K562 (cell line): Measurements from ENCODE around the gene C19orf67. TPM values are rescaled to one million over a fixed set of nuclear protein-coding genes. Genes with fewer than 3 reads are reported as not detected.
A peak's percentile ranks its signal among the peaks of the same experiment; 100 is the strongest.

Experiments
- ARID1B ChIP-seq: fragments of 450-650 bp; IDR thresholded peaks from 2 replicates; pipeline ENCODE4 v1.6.1; 2016; ENCODE audit warnings: antibody characterized with exemption, mild to moderate bottlenecking, inconsistent platforms
- ASH1L ChIP-seq: fragments of 450-650 bp; IDR thresholded peaks from 2 replicates; pipeline ENCODE4 v1.6.1; 2018; ENCODE audit warnings: borderline replicate concordance, mild to moderate bottlenecking, low read depth; ENCODE audit not compliant: partially characterized antibody
- ATF1 ChIP-seq, 2 experiments: fragments of 450-650 bp in 1 of 2; IDR thresholded peaks; 2 replicates each; pipeline ENCODE4 v1.6.1; 2016; ENCODE audit warnings: missing compliant biosample characterization in 1 of 2, missing genetic modification characterization in 1 of 2
- ATF7 ChIP-seq: fragments of 450-650 bp; IDR thresholded peaks from 2 replicates; pipeline ENCODE4 v1.7.1; 2014; ENCODE audit warnings: mild to moderate bottlenecking, moderate library complexity
- CGGBP1 ChIP-seq: fragments of 250-450 bp; sonication (Bioruptor Pico); IDR thresholded peaks from 2 replicates; pipeline ENCODE4 v1.9.0; 2021; ENCODE audit warnings: mild to moderate bottlenecking
- CREB3L1 ChIP-seq: fragments of 450-650 bp; IDR thresholded peaks from 2 replicates; pipeline ENCODE4 v1.6.1; 2014; ENCODE audit warnings: low read depth, mild to moderate bottlenecking, moderate library complexity, borderline replicate concordance
- EP400 ChIP-seq: fragments of 450-650 bp; IDR thresholded peaks from 2 replicates; pipeline ENCODE4 v1.6.1; 2017; ENCODE audit warnings: antibody characterized with exemption, mild to moderate bottlenecking, moderate library complexity
- GTF2E2 ChIP-seq: fragments of 200-800 bp; sonication (Bioruptor generic); IDR thresholded peaks from 2 replicates; pipeline ENCODE4 v1.6.1; 2016; ENCODE audit warnings: missing genetic modification characterization, missing compliant biosample characterization
- HBP1 ChIP-seq: fragments of 450-650 bp; formaldehyde crosslinking; IDR thresholded peaks from 2 replicates; pipeline ENCODE4 v1.4.0; 2022; ENCODE audit warnings: missing genetic modification characterization
- HDAC1 ChIP-seq, 2 experiments: fragments of 450-650 bp; IDR thresholded peaks; 2 replicates each; pipeline ENCODE4 v1.6.1; 2016 to 2017; ENCODE audit warnings: inconsistent platforms in 1 of 2, mild to moderate bottlenecking in 1 of 2, moderate library complexity in 1 of 2
- HNRNPUL1 ChIP-seq: fragments of 200-400 bp; formaldehyde crosslinking; IDR thresholded peaks from 2 replicates; pipeline ENCODE4 v1.6.1; 2017; ENCODE audit warnings: low read length
- MCM7 ChIP-seq, 2 experiments: fragments of 450-650 bp; IDR thresholded peaks; 2 replicates each; pipeline ENCODE4 v1.6.1; 2016 to 2018
- NCOR1 ChIP-seq: fragments of 450-650 bp; IDR thresholded peaks from 2 replicates; pipeline ENCODE4 v1.6.1; 2016; ENCODE audit warnings: mild to moderate bottlenecking, moderate library complexity
- PRMT5 ChIP-seq: sonication (generic); formaldehyde crosslinking; IDR thresholded peaks from 2 replicates; pipeline ENCODE4 v1.5.0; 2020; ENCODE audit warnings: missing genetic modification reagents
- RAD21 ChIP-seq, 2 experiments: fragments of 250-450 bp in 1 of 2; fragments of 450-650 bp in 1 of 2; sonication (Bioruptor Pico) in 1 of 2; formaldehyde crosslinking in 1 of 2; IDR thresholded peaks in 1 of 2; conservative IDR thresholded peaks in 1 of 2; 2 replicates each; pipeline versions ENCODE4 v1.4.0 to v1.8.0; 2020 to 2022; ENCODE audit warnings: mild to moderate bottlenecking in 2 of 2, moderate library complexity in 1 of 2
- RB1 ChIP-seq: fragments of 450-650 bp; IDR thresholded peaks from 2 replicates; pipeline ENCODE4 v1.6.1; 2017; ENCODE audit warnings: low read depth, mild to moderate bottlenecking
- SMAD4 ChIP-seq: fragments of 250-450 bp; sonication (Bioruptor Pico); conservative IDR thresholded peaks from 2 replicates; pipeline ENCODE4 v1.8.0; 2021; ENCODE audit warnings: inconsistent platforms, mild to moderate bottlenecking, moderate library complexity
- SPI1 ChIP-seq: IDR thresholded peaks from 2 replicates; pipeline ENCODE4 v1.6.1; 2011; ENCODE audit warnings: low read depth, low read length, control low read depth, borderline replicate concordance
- TARDBP ChIP-seq: fragments of 450-650 bp; IDR thresholded peaks from 2 replicates; pipeline ENCODE4 v1.6.1; 2016
- polyA plus RNA-seq, 8 experiments: library from polyadenylated mRNA; depleted of rRNA in 4 of 8; stranded (reverse) in 5 of 8; unstranded in 3 of 8; fragments of >200 nt; fragmentation: Nextera tagmentation in 2 of 8; fragmentation: Illumina TruSeq in 1 of 8; extraction: Ambion mirVana in 2 of 8; extraction: Trizol in 1 of 8; gene quantifications; 2 replicates each; pipeline versions ENCODE4 v1.2.1 to v1.2.3, GENCODE V29; 2011 to 2014; ENCODE audit warnings: inconsistent platforms in 1 of 8, missing spikeins in 1 of 8
- total RNA-seq, 7 experiments: library from RNA; depleted of rRNA in 6 of 7; stranded (reverse); fragments of >200 nt in 6 of 7; fragmentation: Illumina TruSeq in 2 of 7; extraction: Trizol in 2 of 7; gene quantifications; 2 replicates each; pipeline versions ENCODE4 v1.2.1 to v1.2.3, GENCODE V29; 2011 to 2021; ENCODE audit warnings: low replicate concordance in 1 of 7
- TF ChIP-seq, protein P1 (sequence below): fragments of 200-800 bp; sonication (Bioruptor generic); IDR thresholded peaks from 2 replicates; pipeline ENCODE4 v1.6.1; 2017; ENCODE audit warnings: missing genetic modification characterization, missing compliant biosample characterization
- TF ChIP-seq, protein P2 (sequence below): IDR thresholded peaks from 2 replicates; pipeline ENCODE4 v1.6.1; 2011; ENCODE audit warnings: borderline replicate concordance, low read depth, mild to moderate bottlenecking, moderate library complexity, low read length; ENCODE audit not compliant: insufficient read depth, poor library complexity, severe bottlenecking

The C19orf67 gene
- total and polyA plus RNA-seq, 9 of the 15 experiments (the other 6 are each of a cell fraction or from before 2014, with no cell fraction given): 0.29 to 1.8 (median 0.51) TPM; not detected in 3

DNA sequence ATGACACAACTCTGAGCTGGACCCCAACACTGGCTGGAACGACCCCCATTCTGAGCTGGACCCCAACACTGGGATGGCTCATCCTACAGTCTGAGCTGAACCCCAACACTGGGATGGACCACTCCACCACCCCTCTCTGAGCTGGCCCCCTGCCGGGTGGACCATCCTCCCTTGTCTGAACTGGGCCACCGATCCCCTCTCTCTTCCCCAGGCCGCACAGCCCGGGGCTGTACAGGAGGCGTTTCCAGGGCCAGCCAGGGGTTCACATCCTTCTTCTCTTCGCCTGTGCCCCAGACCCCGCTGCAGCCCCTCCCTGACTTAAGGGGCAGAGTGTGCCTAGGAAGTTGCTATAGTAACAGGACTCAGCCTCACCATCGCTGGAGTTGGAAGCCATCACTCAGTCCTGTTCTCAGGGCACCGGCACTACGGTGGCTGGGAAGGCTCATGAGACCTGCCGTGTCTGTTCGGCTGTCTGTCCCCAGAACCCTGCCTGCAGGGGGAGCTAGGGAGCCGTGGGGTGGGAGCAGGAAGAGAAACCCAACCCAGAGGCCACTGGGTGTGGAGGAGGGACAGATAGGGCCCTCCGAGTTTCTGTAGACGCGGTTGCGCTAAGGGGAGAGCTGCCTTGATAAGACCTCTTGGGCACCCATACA lies 28.3 kb upstream of the C19orf67 start (continued):
- no peak for TF ChIP-seq CGGBP1 (CRISPR knock-in tag)
- peak in 1 of 2 experiments; percentile 55; a peak in 2 of 4 replicates for TF ChIP-seq HDAC1 (IDR thresholded peaks at IDR 0.05)
- TF ChIP-seq NCOR1: peak; percentile 49; the same call in 1 of the 2 replicates
- TF ChIP-seq GTF2E2 (tag): no peak
- peak in 1 of 2 experiments; percentile 82; a peak in 1 of 4 replicates for TF ChIP-seq MCM7 (IDR thresholded peaks at IDR 0.05)
- TF ChIP-seq, protein P1, sequence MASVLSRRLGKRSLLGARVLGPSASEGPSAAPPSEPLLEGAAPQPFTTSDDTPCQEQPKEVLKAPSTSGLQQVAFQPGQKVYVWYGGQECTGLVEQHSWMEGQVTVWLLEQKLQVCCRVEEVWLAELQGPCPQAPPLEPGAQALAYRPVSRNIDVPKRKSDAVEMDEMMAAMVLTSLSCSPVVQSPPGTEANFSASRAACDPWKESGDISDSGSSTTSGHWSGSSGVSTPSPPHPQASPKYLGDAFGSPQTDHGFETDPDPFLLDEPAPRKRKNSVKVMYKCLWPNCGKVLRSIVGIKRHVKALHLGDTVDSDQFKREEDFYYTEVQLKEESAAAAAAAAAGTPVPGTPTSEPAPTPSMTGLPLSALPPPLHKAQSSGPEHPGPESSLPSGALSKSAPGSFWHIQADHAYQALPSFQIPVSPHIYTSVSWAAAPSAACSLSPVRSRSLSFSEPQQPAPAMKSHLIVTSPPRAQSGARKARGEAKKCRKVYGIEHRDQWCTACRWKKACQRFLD (CRISPR knock-in tag): peak; percentile 68; the same call in 1 of the 2 replicates
- TF ChIP-seq RB1: peak; percentile 59; the same call in 1 of the 2 replicates
- TF ChIP-seq HBP1 (CRISPR knock-in tag): no peak
- 0 out of 2 replicates have a peak, but pooled peaks have one; percentile 33 for TF ChIP-seq ARID1B
- no peak for TF ChIP-seq SPI1
- no peak for TF ChIP-seq HNRNPUL1
- TF ChIP-seq CREB3L1: no peak
- TF ChIP-seq PRMT5 (CRISPR knock-in tag): no peak
- peak; percentile 81; the same call in 1 of the 2 replicates for TF ChIP-seq TARDBP
- TF ChIP-seq RAD21 (CRISPR knock-in tag; conservative IDR thresholded peaks at IDR 0.05 in 1 of 2, IDR thresholded peaks at IDR 0.05 in 1 of 2): peak; percentile 30 to 53; a peak in 3 of 4 replicates
- peak; percentile 33; the same call in 1 of the 2 replicates for TF ChIP-seq ATF7
- TF ChIP-seq, protein P2, sequence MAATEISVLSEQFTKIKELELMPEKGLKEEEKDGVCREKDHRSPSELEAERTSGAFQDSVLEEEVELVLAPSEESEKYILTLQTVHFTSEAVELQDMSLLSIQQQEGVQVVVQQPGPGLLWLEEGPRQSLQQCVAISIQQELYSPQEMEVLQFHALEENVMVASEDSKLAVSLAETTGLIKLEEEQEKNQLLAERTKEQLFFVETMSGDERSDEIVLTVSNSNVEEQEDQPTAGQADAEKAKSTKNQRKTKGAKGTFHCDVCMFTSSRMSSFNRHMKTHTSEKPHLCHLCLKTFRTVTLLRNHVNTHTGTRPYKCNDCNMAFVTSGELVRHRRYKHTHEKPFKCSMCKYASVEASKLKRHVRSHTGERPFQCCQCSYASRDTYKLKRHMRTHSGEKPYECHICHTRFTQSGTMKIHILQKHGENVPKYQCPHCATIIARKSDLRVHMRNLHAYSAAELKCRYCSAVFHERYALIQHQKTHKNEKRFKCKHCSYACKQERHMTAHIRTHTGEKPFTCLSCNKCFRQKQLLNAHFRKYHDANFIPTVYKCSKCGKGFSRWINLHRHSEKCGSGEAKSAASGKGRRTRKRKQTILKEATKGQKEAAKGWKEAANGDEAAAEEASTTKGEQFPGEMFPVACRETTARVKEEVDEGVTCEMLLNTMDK: peak; percentile 56
- no peak for TF ChIP-seq ASH1L
- peak; percentile 50; the same call in 1 of the 2 replicates for TF ChIP-seq EP400
- TF ChIP-seq ATF1 (CRISPR knock-in tag; IDR thresholded peaks at IDR 0.05): no peak
- TF ChIP-seq ATF1 (tag; IDR thresholded peaks at IDR 0.05): no peak
- peak; percentile 71 for TF ChIP-seq SMAD4 (CRISPR knock-in tag)
